ENCODE measurements around the gene ST6GALNAC3. TPM values are rescaled to one million over a fixed set of nuclear protein-coding genes. Genes with fewer than 3 reads are reported as not detected.
A peak's percentile ranks its signal among the peaks of the same experiment; 100 is the strongest.
"Not testable (repeated sequence)": the region's sequence is repeated elsewhere in the genome, so short reads cannot be mapped to it uniquely, and the experiment has no call there.

Gene ST6GALNAC3
- total RNA-seq, result 25.8 TPM
- long read RNA-seq, partial matches to known transcripts, result 9 of 59 reads
- long read RNA-seq, other reads (novel, unspliced or antisense), result 47 of 59 reads

DNA sequence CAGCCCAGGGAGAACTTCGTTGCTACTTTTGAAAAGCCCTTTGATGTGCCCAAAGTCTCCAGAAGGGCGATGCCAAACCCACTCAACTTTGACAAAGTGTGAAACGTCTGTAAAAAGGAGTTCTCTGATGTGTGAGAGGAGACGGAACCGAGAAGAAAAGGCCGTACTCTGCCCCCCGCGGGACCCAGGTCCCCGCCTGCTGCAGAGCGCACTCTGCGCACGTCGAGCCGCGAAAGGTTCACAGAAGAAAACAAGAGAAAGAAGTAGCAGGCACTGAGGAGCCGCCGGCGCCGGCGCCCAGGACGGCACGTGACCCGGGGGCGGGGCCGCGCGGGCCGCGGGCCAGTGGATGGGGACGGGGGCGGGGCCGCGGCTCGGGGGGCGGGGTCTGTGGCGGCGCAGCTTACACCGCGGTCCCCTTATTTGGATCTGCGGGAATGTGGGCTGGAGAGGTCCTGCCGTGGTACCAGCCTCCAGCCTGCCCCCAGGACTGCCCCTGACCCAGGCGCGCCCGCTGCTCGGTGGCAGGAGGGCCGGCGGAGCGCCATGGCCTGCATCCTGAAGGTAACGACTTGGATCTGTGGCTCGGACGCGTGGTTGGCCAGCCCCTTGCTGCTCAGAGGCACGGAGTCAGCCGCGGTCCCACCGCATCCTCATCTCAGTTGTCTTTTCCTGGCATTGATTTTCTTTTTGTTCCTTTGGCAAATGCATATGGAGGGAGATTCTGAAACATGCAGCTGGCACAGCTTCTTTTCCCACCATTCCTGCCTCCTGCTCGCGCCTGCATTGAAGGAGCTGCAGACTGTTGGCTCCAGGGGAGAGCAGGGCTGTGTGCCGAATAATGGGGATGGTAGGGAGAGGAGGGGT is at the start of gene ST6GALNAC3:
ST6GALNAC3 (plus strand) TSS at position 426 of the 867 bp plus-strand sequence.
- peak; percentile 94 for DNase-seq (ENCODE audit: low spot score)

DNA sequence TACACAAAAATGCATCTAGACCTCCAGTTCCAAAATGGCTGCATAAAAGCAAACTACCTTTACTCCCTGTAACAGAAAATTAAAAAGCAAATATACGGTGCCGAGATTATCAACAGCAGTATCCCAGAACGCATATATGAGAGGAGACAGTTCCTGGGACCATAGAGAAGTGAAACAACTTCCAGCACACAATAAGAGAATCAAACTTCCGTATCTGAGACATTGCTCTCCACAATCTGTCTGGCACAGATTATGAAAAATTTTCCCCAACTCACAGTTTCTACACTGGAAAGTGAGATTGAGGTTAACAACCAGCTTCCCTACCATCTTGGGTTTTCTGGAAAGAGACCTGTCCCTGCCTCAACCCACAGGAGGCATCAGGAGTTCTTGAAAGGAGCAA is 47.2 kb upstream of the ST6GALNAC3 start:
- no peak for DNase-seq (ENCODE audit: low spot score)

DNA sequence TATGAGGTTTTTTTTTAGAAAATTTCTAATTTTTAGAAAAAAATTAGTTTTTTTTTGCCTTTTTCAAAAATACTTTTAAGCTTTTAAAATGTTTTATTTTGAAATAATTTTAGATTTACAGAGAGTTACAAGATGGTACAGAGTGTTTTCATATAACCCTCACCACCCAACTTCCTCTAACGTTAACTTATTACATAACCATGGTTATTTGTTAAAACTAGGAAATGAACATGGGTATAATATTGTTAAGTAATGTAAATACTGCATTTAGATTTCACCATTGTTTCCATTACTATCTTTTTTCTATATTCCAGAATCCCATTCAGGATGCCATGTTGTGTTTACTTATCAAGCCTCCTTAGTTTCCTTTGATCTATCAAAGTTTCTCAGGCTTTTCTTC is 45.2 kb upstream of the ST6GALNAC3 start:
- DNase-seq (ENCODE audit: low spot score), result no peak

DNA sequence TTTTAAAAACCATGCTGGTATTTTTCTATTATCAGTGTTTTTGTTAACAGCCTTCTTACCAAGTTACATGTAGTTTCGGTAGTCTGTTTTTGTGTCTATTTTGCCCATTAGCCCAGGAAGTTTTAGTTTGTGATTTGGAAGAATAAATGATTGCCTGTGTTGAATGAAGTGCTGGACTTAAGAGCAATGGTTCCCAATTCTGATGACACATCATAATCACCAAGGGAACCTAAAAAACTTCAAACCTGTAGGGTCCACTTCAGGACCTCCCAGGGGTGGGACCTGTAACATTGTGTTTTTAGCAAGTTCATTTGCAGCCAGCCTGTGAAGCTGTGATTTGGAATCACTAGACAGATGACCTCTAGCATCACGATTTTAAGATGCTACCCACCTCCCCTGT is 43.0 kb upstream of the ST6GALNAC3 start:
- no peak for DNase-seq (ENCODE audit: low spot score)

DNA sequence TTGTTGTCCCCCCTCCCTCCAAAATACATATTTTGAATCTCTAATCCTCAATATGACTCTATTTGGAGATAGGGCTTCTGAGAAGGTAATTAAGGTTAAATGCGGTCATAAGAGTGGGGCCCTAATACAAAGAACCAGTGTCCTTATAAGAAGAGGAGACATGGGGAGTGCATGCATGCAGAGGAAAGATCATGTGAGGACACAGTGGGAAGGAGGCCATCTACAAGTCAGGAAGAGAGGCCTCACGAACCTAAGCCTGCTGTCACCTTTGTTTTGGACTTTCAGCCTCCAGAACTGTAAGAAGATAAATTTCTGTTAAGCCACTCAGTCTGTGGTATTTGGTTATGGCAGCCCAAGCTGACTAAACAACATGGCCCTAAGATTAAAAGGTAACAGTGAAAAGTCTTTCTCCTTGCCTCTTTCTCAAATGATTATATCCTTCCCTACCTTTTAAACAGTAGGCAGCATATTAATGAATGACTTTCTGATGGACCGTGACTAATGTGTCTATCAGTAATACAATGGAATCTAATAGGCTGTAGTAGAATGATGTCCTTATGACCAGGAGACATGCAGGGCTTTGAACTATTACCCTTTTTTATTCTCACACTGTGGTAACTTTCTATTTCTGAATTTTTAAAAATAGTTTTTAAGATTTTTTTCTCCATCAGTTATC is 40.6 kb upstream of the ST6GALNAC3 start:
- no peak for DNase-seq (ENCODE audit: low spot score)

DNA sequence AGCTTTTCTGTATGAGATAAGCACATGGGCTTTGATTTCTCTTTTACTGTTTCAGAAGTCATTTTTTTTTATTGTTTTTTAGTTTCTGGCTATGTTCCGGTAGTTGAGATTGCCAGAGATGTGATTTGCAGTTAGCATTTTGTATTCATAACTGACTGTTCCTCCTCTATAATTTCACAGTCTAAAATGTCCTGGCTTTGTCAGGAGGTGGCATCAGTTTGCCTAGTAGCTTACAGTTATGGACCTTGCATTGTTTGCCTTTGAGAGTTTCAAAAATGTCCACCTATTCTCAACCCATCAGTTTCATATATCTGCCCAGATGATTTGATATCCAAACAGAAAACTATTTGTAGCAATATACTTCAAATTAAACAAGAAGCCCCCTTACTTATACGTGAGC is 39.5 kb upstream of the ST6GALNAC3 start:
- no peak for DNase-seq (ENCODE audit: low spot score)

DNA sequence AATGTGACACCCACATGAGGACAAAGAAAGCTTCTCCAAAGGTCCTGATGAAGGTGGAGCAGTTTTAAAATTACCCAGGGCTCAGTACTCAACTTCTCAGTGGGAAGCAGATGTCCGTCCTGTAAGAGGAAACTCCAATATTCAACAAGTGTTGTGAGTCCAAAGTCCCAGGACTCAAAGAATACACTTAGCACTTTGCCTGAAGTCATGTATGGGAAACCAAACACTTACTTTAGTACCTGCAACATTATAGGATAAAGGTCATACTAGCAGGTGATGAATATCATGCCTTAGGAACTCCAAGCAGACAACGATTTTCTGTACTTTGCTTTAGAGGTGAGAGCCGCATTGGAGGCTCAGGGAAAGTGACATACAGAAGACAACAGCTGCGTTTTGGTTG is 37.2 kb upstream of the ST6GALNAC3 start:
- DNase-seq (ENCODE audit: low spot score), result no peak

DNA sequence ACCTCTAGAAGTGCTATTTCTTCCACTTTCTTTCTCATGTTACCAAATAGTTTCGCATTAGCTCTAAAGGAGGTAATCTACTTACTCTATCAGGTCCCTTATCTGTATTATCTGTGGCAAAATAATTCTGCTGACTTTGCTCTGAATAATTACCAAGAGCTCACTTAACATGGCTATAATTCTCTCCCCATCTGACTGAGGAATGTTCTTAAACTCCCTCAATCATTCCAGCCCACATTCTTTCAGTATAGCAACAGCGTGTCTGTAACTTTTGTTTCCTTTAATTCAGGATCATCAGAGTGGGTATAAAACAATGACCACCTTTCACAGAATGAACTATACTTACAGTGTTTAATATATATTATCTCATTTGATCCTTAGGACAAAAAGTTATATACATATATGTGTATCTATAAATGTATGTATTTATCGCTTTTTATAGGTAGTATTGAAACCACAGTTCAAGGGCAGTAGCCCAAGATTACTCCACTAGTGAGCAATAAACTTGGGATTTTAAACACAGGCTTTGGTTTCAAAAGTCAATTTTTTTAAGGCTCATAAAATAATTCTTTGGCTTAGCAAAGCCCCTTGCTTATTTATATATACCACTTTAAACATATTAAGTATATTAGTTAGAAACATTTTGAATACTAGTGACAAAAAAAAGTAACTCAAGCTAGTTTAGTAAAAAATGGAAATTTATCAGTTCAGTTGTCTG is 36.1 kb upstream of the ST6GALNAC3 start:
- no peak for DNase-seq (ENCODE audit: low spot score)

DNA sequence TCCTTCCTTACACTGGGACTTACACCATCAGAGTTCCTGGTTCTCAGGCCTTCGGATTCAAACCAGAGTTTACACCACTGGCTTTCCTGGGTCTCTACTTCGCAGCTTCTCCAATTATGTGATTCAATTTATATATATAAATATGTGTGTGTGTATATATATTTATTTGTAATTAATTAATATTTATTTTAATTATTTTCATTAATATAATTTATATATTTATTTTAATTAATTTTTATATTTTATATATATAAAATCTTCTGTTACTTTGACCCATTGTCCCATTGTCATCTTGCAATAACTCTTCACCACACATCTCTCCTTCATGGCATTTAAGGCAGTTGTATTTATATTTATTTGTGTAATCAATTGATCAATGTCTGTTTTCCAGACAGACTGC is 28.4 kb upstream of the ST6GALNAC3 start:
- no peak for DNase-seq (ENCODE audit: low spot score)

DNA sequence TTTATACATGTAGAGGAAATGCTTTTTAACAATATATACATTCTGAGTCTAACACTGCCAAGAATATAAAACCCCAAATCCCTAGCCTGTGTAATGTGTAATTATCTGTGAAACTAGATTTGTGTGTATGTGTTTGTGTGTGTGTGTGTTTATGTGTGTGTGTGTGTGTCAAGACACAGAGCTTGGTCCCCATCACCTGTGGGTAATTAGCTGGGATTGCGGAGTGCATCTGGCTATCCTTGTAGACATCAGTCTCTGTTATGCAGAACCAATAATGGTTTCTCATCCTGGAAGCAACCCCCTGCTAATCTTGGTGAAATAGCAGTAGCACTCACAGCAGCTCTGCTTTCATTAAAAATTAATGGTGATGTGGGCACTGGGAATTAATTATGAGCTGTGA is 26.3 kb upstream of the ST6GALNAC3 start:
- DNase-seq (ENCODE audit: low spot score), result no peak

DNA sequence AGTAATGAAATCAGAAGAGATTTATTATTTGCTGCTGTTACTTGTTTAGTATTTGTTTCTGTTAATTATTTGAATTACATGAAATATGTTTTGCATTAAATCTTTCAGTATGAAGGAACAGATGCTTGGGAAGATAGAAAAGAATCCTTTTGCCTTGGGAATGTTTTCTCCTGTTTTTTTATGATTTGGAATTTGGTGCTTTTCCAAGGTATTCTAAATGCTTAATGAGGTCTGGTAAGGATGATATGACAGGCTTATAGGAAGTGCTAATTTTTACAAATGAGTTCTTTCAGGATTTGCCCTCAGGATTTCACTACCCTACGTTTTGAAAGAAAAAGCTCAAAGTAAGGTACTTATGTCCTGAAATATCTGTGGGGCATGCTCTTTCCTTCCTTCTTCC is 25.6 kb upstream of the ST6GALNAC3 start:
- no peak for DNase-seq (ENCODE audit: low spot score)

DNA sequence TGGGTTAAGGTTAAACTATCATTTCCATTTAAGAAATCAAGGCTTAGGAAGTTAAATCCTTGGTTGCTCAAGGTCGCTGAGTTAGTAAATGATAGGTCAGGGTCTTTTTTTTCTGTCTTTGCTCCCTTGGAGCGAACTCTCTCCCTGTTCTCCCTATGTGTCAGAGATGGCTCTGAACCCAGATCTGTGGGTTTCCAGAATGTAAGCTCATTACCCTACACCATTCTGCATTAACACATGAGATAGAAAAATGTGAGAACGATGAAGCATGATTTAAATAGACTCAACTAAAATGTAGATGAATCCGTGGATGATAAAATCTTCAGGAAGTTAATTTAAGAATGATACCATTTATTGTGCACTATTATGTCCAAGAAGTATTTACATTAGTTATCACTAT is 25.0 kb upstream of the ST6GALNAC3 start:
- no peak for DNase-seq (ENCODE audit: low spot score)

DNA sequence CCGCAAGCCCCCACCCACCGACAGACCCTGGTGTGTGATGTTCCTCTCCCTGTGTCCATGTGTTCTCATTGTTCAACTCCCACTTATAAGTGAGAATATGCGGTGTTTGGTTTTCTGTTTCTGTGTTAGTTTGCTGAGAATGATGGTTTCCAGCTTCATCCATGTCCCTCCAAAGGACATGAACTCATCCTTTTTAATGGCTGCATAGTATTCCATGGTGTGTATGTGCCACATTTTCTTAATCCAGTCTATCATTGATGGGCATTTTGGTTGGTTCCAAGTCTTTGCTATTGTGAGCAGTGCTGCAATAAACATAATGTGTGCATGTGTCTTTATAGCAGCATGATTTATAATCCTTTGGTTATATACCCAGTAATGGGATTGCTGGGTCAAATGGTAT is 24.5 kb upstream of the ST6GALNAC3 start:
- DNase-seq (ENCODE audit: low spot score), result not testable (repeated sequence)

DNA sequence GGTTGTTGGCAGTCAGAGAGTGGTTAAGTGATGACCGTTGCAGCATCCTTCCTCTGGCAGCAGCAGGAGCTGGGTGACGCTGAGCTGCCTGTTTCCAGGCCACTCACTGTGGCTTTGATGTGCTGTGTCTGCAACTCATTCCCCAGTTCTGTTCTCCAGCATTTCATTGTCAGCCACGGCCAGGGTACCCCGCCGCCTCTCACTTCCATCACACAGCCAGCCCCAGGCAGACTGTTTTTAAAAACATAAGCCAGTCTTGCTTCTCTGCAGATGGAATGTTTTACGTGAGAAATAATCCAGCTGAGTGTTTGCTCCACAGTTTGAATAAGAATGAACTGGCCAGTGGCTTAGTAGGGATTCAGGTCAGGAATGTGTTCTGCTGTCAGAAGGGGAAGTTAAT is 21.5 kb upstream of the ST6GALNAC3 start:
- no peak for DNase-seq (ENCODE audit: low spot score)

DNA sequence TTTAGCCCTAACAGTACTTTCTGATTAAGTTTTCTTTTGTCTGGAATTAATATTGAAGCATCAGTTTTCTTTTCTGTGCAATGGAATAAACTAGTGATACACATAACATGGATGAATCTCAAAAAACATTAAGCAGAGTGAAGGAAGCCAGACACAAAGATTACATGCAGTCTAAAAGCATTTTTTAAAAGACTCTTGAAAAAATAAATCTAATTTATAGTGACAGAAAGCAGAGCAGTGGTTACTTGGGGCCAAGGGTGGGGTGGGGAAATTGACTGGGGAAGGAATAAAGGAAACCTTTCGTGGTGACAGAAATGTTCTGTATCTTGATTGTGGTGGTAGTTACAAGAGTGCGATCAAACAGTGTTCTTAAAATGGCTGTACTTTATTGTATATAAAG is 20.2 kb upstream of the ST6GALNAC3 start:
- DNase-seq (ENCODE audit: low spot score), result no peak

DNA sequence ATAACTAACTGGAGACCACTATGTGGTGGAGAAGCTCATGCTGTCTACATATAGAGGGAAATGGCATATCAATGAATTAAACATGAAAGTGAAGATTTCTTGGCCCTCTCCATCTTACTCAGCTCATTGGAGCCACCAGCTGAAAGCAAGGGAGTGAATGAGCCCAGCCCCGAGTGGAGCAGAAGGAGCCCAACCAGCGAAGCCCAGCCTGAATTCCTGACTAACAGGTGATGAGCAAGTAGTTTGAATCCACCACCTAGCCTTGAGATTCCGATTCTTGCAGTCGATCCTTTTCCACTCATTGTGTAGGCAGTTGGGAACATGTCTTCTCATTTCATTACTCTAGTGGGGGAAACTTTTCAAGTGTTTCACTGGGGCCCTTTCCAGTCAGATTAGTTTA is 18.6 kb upstream of the ST6GALNAC3 start:
- DNase-seq (ENCODE audit: low spot score), result no peak

DNA sequence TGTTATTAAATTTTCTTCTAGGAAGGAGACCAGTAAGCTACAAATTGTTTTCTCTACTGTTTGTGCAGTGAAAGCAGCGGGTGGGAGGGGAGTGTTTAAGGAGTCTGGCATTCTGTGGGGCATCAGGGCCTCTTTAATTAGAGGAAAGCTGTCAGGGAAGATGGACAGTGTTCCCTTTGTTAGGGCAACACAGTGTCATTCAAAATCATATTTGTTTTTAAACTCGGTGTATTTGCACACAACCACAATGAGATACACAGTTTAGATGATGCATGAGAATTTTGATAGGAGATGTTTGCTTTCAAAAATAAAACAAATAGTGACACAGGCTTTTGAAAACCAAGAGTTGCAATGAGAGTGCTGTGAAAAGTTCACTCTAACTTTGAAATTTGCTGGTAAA is 15.1 kb upstream of the ST6GALNAC3 start:
- no peak for DNase-seq (ENCODE audit: low spot score)

DNA sequence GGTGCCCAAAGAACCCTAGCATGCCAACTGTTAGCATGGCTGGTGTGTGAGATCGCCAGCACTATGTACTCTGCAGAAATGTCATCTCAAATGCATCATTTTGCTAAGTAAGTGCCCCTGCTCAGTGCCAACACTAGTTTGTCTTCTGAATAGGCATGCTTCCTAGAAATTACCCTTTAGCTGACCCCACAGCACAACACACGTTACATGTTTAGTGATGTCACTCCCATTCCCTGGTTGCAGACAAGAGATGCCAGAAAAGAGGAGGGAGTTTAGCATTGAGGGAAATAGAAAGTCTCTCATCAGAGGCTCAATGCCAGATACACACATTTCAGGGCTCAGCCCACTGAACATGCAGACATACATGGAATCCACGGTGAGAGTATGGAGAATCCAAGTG is 9.3 kb upstream of the ST6GALNAC3 start:
- DNase-seq (ENCODE audit: low spot score), result no peak

DNA sequence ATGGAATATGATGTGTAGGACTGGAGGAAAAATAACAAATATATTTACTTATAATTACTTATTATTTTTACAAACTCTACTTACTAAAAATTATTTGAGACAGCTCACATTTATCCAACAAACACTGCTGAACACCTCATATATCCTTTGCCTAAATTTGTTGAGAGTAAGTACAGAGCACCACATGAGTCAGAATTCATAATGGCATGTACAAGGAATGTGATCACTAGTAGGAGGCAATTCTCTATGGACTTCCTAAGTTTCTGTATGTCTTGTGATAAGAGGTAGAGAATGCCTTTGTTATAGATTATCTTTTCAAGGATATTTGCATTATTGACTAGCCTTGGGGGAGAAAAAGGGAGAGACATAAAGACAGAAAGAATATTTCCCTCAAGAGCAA is 8.2 kb upstream of the ST6GALNAC3 start:
- no peak for DNase-seq (ENCODE audit: low spot score)

DNA sequence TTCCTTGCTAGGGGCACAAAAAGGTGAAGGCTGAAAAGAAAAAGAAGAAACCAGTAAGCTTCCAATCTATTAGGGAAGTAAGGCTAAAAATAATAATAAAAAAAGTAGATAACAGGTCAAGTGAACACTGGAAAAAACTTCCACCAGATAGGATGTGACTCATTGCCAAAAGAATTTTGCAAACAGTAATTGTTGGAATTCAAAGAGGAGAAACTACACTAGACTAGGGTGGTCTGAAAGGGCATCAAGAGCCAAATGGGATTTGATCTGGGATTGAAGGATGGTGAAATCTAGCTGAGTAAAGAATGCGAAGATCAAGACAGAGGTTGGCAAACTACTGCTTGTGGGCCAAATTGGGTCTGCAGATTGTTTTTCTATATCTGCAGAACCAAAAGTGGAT is 6.0 kb upstream of the ST6GALNAC3 start:
- DNase-seq (ENCODE audit: low spot score), result no peak

DNA sequence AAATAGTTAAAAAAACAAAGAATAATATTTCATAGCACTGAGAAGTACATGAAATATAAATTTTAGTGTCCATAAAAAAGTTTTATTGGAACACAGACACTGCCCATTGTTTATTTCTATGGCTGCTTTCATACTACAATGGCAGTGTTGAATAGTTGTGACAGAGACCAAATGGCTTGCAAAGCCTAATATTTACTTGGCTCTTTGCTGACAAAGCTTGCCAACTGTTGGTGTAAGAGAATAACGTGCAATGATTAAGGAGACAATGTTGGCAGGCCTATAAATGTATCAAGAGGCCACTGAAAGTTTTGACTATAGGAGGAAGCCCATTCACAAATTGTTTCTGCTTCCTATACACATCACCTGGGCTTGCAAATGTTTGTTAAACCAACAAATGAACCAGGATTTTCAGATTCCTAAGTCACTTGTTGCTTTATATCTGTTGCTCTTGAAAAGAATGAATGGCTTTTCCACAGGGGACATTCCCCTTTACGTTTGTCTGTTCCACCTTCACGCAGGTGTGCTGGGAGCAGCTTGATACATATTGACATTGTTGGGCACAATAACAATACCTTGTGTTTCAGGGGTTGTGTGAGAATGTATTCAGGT is 5.5 kb upstream of the ST6GALNAC3 start:
- no peak for DNase-seq (ENCODE audit: low spot score)

DNA sequence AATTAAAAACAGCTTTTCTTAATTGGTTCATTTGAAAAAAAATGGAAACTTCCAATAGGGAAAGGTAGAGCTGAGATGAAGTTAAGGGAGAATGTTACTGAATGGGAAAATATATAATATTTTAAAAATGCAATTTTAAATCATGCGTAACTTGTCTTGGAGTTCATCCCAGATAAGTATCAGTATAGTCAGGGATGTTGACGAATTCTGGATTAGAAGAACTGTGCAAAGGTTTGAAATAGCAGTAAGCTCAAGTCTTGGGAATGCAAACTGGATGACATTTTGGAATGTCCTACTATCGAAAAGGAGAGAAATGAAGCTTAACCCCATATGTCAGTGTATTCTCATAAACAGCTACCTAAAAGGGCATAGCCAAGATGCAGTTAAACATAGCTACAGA is 4.0 kb upstream of the ST6GALNAC3 start:
- no peak for DNase-seq (ENCODE audit: low spot score)

Measured in mesenteric fat pad (tissue), 1 donor.